ENCODE data around the gene RBM20. TPM values are rescaled to one million over a fixed set of nuclear protein-coding genes. Genes with fewer than 3 reads are reported as not detected.

The RBM20 gene
- total RNA-seq, 1 donor from 2014 or later = 1.5 TPM

DNA sequence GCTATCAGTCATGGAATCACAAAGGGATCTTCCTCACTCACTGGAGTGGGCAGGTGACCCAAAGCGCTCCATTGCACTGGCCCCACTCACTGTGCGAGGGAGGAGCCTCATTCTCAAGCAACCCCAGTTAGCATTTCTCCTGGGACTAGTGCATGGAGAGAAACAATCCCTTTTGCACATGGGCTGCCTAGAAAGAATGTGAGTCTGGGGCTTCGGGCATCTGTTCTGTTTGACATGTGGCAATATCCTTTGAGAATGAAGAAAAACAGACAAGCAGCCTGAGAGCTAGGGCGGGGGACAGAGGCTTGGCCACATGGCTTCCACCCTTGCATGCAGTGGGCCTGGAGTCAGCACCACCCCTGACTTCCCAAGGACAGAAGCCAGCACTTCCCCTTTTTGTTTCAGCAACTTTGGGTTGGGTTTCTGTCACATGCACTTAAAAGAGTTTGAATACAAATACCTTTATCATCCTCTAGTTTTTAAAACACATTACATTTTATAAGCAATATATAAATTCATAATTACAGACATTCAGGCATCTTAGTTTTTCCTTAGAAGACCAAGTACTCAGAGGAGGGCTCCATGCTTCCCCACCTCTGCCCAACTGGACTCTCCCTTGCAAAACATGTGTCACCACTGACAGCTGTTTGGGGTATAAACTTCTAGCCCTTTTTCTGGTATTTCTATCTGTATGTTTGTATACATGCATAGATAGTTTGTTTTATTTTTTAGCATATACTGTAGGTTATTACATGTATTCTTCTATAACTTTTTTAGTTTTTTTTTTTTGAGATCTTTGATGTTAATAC is 73.8 kb downstream of the RBM20 start:
- H3K4me3 Mint-ChIP-seq (ENCODE audit: low read depth) = no peak overlapping the region
- H3K4me1 Mint-ChIP-seq (ENCODE audit: low read depth) = no peaks in the 10 kb centered on the region
- TF ChIP-seq, protein P1, sequence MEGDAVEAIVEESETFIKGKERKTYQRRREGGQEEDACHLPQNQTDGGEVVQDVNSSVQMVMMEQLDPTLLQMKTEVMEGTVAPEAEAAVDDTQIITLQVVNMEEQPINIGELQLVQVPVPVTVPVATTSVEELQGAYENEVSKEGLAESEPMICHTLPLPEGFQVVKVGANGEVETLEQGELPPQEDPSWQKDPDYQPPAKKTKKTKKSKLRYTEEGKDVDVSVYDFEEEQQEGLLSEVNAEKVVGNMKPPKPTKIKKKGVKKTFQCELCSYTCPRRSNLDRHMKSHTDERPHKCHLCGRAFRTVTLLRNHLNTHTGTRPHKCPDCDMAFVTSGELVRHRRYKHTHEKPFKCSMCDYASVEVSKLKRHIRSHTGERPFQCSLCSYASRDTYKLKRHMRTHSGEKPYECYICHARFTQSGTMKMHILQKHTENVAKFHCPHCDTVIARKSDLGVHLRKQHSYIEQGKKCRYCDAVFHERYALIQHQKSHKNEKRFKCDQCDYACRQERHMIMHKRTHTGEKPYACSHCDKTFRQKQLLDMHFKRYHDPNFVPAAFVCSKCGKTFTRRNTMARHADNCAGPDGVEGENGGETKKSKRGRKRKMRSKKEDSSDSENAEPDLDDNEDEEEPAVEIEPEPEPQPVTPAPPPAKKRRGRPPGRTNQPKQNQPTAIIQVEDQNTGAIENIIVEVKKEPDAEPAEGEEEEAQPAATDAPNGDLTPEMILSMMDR (IDR thresholded peaks at IDR 0.05; ENCODE audit: unreplicated experiment) = no peak
- no peak for DNase-seq (ENCODE audit: low spot score, unreplicated experiment)
- H3K27ac Mint-ChIP-seq = no peak overlapping the region
- peaks cover 5% of the 10 kb centered on the region for H3K27me3 Mint-ChIP-seq
- H3K9me3 Mint-ChIP-seq (ENCODE audit: low read depth) = no peaks in the 10 kb centered on the region
- H3K36me3 Mint-ChIP-seq (ENCODE audit: insufficient read depth) = no peaks in the 10 kb centered on the region

DNA sequence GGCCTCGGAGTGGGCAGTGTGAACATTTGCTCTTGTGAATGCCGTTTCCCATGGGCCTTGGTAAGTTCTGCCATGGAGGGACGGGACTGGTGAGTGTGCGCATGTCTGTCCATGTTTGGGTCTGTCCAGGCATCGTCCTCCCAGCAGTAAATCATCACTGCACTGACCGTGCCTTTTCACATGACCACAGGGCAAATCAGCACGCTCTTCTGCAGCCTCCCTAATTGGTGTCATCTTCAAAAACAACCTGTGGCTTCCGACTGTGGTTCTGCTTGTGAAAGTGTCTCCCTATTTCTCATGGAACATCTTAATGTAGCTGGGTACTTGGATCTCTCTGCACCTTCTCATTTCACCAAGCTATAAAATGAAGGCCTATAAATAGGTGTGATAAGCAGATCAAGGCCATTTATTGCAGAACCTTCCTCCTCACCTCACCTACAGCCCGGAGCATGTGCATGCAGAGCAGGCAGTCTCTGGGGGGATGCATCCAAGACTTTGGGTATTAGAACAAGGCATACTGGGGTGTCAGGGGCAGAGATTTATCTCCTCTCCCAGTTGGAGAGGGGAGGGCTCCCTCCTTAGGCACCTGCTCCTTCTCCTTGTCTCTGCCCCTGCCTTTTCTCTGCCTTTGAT is 77.4 kb downstream of the RBM20 start:
- Mint-ChIP-seq H3K4me3 (ENCODE audit: low read depth) (no peak overlapping the region), H3K4me1 (ENCODE audit: low read depth) (no peaks in the 10 kb centered on the region), H3K36me3 (ENCODE audit: insufficient read depth) (no peaks in the 10 kb centered on the region), H3K27ac (peak overlapping the region; percentile 35), H3K27me3 (peaks cover 5% of the 10 kb centered on the region), H3K9me3 (ENCODE audit: low read depth) (no peaks in the 10 kb centered on the region)
- no peak for DNase-seq (ENCODE audit: low spot score, unreplicated experiment)
- TF ChIP-seq, protein P1 (IDR thresholded peaks at IDR 0.05; ENCODE audit: unreplicated experiment) = no peak

GRCh38 chr10:110723224-110723891 is 79.2 kb downstream of the RBM20 start:
- Mint-ChIP-seq H3K9me3 (ENCODE audit: low read depth) (no peaks in the 10 kb centered on the region), H3K36me3 (ENCODE audit: insufficient read depth) (no peaks in the 10 kb centered on the region), H3K27me3 (peaks cover 5% of the 10 kb centered on the region), H3K4me1 (ENCODE audit: low read depth) (no peaks in the 10 kb centered on the region), H3K27ac (no peak overlapping the region), H3K4me3 (ENCODE audit: low read depth) (no peak overlapping the region)
- DNase-seq (ENCODE audit: low spot score, unreplicated experiment) = no peak
- TF ChIP-seq, protein P1 (IDR thresholded peaks at IDR 0.05; ENCODE audit: unreplicated experiment) = no peak

DNA sequence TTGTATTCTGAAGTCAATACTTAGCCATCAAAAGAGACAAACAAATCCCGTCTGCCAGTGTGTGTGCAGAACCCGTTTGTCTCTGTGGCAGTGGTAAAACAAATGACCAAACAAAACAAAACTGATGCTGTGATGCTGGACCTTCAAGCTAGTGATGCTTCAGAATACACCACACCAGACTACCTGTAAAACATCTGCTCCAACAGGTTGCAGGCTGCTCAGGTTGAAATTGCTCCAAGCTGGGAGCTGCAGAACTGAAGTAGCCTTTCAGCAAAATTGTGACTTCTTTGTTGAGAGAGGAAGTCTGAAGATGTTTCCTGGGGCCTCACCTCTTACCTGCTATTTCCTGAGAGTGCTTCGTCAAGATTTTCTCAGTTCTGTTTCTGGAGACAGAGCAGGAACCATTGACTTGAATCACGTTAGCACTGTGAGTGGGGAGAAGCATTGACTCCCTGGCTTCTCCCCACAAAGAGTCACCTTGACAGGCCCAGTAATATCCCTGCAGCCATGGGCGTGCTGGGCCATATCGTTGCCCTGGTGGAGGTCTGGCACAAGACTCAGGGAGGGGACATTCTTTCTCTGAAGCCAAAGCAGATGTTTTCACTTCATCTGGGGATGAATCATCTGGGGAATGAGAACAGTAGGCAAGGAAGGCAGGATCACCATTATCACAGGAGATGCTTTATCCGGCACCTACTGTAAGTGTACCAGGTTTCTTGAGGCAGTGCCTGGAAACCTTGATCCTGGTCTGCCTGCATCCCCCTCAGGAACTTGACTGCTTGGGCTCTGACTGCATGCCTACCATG is 80.2 kb downstream of the RBM20 start:
- H3K36me3 Mint-ChIP-seq (ENCODE audit: insufficient read depth) = no peaks in the 10 kb centered on the region

More for the DNA sequence above, 80.2 kb downstream of the RBM20 start:
- DNase-seq (ENCODE audit: low spot score, unreplicated experiment) = no peak
- Mint-ChIP-seq H3K9me3 (ENCODE audit: low read depth) (no peaks in the 10 kb centered on the region), H3K4me3 (ENCODE audit: low read depth) (no peak overlapping the region), H3K4me1 (ENCODE audit: low read depth) (peaks cover 3% of the 10 kb centered on the region), H3K27me3 (peaks cover 11% of the 10 kb centered on the region), H3K27ac (no peak overlapping the region)
- TF ChIP-seq, protein P1 (IDR thresholded peaks at IDR 0.05; ENCODE audit: unreplicated experiment) = no peak

Measured in progenitor cell of endocrine pancreas (in vitro differentiated cells).